ENCODE data around the gene TCP1.

- TF ChIP-seq CTCF (conservative IDR thresholded peaks at IDR 0.05; ENCODE audit: low read depth in 2 of 2) (no peak), EZH2 (IDR thresholded peaks at IDR 0.05; ENCODE audit: low read depth, unreplicated experiment) (no peak), POLR2AphosphoS5 (IDR thresholded peaks at IDR 0.05; ENCODE audit: low read depth) (peak; percentile 77), CREB1 (CRISPR knock-in tag; IDR thresholded peaks at IDR 0.05; ENCODE audit: low read depth) (peak; percentile 79), ZNF114 (CRISPR knock-in tag; IDR thresholded peaks at IDR 0.05) (no peak), REST (IDR thresholded peaks at IDR 0.05; ENCODE audit: unreplicated experiment) (no peak), JUNB (IDR thresholded peaks at IDR 0.05; ENCODE audit: unreplicated experiment) (no peak), EZH2phosphoT487 (IDR thresholded peaks at IDR 0.05; ENCODE audit: unreplicated experiment) (no peak), ETS1 (IDR thresholded peaks at IDR 0.05) (peak; percentile 70; the same call in 1 of the 2 replicates), STAT1 (IDR thresholded peaks at IDR 0.05; ENCODE audit: unreplicated experiment) (no peak), ZNF462 (CRISPR knock-in tag; IDR thresholded peaks at IDR 0.05) (no peak), ZNF331 (CRISPR knock-in tag; IDR thresholded peaks at IDR 0.05; ENCODE audit: low read depth) (no peak), NANOG (IDR thresholded peaks at IDR 0.05; ENCODE audit: borderline replicate concordance) (no peak)
Observed at GRCh38 chr6:159790149-159790955, 950 bp upstream of the TCP1 start, which contains the start of gene MRPL18.

Data from GM23338 (cell line).